ENCODE results near the gene TMC8. TPM values are rescaled to one million over a fixed set of nuclear protein-coding genes. Genes with fewer than 3 reads are reported as not detected.
A peak's percentile ranks its signal among the peaks of the same experiment; 100 is the strongest.

TMC8 gene
- total RNA-seq, 1 donor from 2014 or later, result 234 TPM

- no peak overlapping the region for H3K27ac Mint-ChIP-seq
- intact Hi-C loops (cut with micrococcal nuclease), result no loop called here
- H3K27me3 Mint-ChIP-seq (ENCODE audit: insufficient read depth), result no peaks in the 10 kb centered on the region
- peaks cover 9% of the 10 kb centered on the region for H3K4me1 Mint-ChIP-seq (ENCODE audit: low read depth)
- peaks cover 31% of the 10 kb centered on the region for H3K36me3 Mint-ChIP-seq (ENCODE audit: low read depth)
- H3K4me3 Mint-ChIP-seq, result no peak overlapping the region
- no peak for DNase-seq (ENCODE audit: low spot score)
- H3K9me3 Mint-ChIP-seq, result no peaks in the 10 kb centered on the region
Measured at GRCh38 chr17:78103311-78103710, 27.3 kb upstream of the TMC8 start.

- Mint-ChIP-seq H3K9me3 (no peaks in the 10 kb centered on the region), H3K27me3 (ENCODE audit: insufficient read depth) (no peaks in the 10 kb centered on the region), H3K4me3 (no peak overlapping the region), H3K36me3 (ENCODE audit: low read depth) (peaks cover 27% of the 10 kb centered on the region), H3K4me1 (ENCODE audit: low read depth) (peaks cover 9% of the 10 kb centered on the region), H3K27ac (no peak overlapping the region)
- DNase-seq (ENCODE audit: low spot score), result no peak
- intact Hi-C loops (cut with micrococcal nuclease), result no loop called here
Measured at GRCh38 chr17:78104540-78104941, 26.0 kb upstream of the TMC8 start.

GRCh38 chr17:78105101-78105500 lies 25.5 kb upstream of the TMC8 start:
- no peaks in the 10 kb centered on the region for H3K27me3 Mint-ChIP-seq (ENCODE audit: insufficient read depth)
- peaks cover 9% of the 10 kb centered on the region for H3K4me1 Mint-ChIP-seq (ENCODE audit: low read depth)
- intact Hi-C loops (cut with micrococcal nuclease), result no loop called here
- no peak overlapping the region for H3K4me3 Mint-ChIP-seq
- DNase-seq (ENCODE audit: low spot score), result no peak
- H3K27ac Mint-ChIP-seq, result no peak overlapping the region
- H3K9me3 Mint-ChIP-seq, result no peaks in the 10 kb centered on the region
- H3K36me3 Mint-ChIP-seq (ENCODE audit: low read depth), result peaks cover 23% of the 10 kb centered on the region

- peaks cover 26% of the 10 kb centered on the region for H3K36me3 Mint-ChIP-seq (ENCODE audit: low read depth)
- H3K27me3 Mint-ChIP-seq (ENCODE audit: insufficient read depth), result no peaks in the 10 kb centered on the region
- H3K4me3 Mint-ChIP-seq, result no peak overlapping the region
- no peak for DNase-seq (ENCODE audit: low spot score)
- H3K27ac Mint-ChIP-seq, result no peak overlapping the region
- intact Hi-C loops (cut with micrococcal nuclease), result no loop called here
- H3K4me1 Mint-ChIP-seq (ENCODE audit: low read depth), result peaks cover 9% of the 10 kb centered on the region
- no peaks in the 10 kb centered on the region for H3K9me3 Mint-ChIP-seq
Measured at GRCh38 chr17:78105551-78105950, 25.0 kb upstream of the TMC8 start.

GRCh38 chr17:78106211-78106610 lies 24.4 kb upstream of the TMC8 start:
- Mint-ChIP-seq H3K4me3 (no peak overlapping the region), H3K36me3 (ENCODE audit: low read depth) (peaks cover 26% of the 10 kb centered on the region), H3K9me3 (no peaks in the 10 kb centered on the region), H3K27me3 (ENCODE audit: insufficient read depth) (no peaks in the 10 kb centered on the region), H3K27ac (no peak overlapping the region), H3K4me1 (ENCODE audit: low read depth) (peaks cover 9% of the 10 kb centered on the region)
- no peak for DNase-seq (ENCODE audit: low spot score)
- intact Hi-C loops (cut with micrococcal nuclease), result no loop called here

- Mint-ChIP-seq H3K27me3 (ENCODE audit: insufficient read depth) (no peaks in the 10 kb centered on the region), H3K9me3 (no peaks in the 10 kb centered on the region), H3K4me1 (ENCODE audit: low read depth) (peaks cover 11% of the 10 kb centered on the region), H3K36me3 (ENCODE audit: low read depth) (peaks cover 22% of the 10 kb centered on the region), H3K4me3 (no peak overlapping the region), H3K27ac (peak overlapping the region; percentile 79)
- DNase-seq (ENCODE audit: low spot score), result no peak
- intact Hi-C loops (cut with micrococcal nuclease), result no loop called here
Measured at GRCh38 chr17:78107457-78107856, 23.1 kb upstream of the TMC8 start.

- Mint-ChIP-seq H3K9me3 (no peaks in the 10 kb centered on the region), H3K36me3 (ENCODE audit: low read depth) (peaks cover 27% of the 10 kb centered on the region), H3K27me3 (ENCODE audit: insufficient read depth) (no peaks in the 10 kb centered on the region), H3K27ac (peak overlapping the region; percentile 79), H3K4me1 (ENCODE audit: low read depth) (peaks cover 17% of the 10 kb centered on the region), H3K4me3 (no peak overlapping the region)
- intact Hi-C loops (cut with micrococcal nuclease), result no loop called here
- no peak for DNase-seq (ENCODE audit: low spot score)
Measured at GRCh38 chr17:78107976-78108725, 22.4 kb upstream of the TMC8 start.

- no peak for DNase-seq (ENCODE audit: low spot score)
- H3K4me3 Mint-ChIP-seq, result no peak overlapping the region
- intact Hi-C loops (cut with micrococcal nuclease), result no loop called here
- H3K4me1 Mint-ChIP-seq (ENCODE audit: low read depth), result peaks cover 24% of the 10 kb centered on the region
- H3K27ac Mint-ChIP-seq, result peak overlapping the region; percentile 18
- H3K27me3 Mint-ChIP-seq (ENCODE audit: insufficient read depth), result no peaks in the 10 kb centered on the region
- H3K9me3 Mint-ChIP-seq, result no peaks in the 10 kb centered on the region
- H3K36me3 Mint-ChIP-seq (ENCODE audit: low read depth), result peaks cover 29% of the 10 kb centered on the region
Measured at GRCh38 chr17:78108726-78109488, 21.7 kb upstream of the TMC8 start.

GRCh38 chr17:78109489-78109761 lies 21.1 kb upstream of the TMC8 start:
- no peaks in the 10 kb centered on the region for H3K9me3 Mint-ChIP-seq
- H3K4me3 Mint-ChIP-seq, result no peak overlapping the region
- no peak overlapping the region for H3K27ac Mint-ChIP-seq
- peaks cover 29% of the 10 kb centered on the region for H3K4me1 Mint-ChIP-seq (ENCODE audit: low read depth)
- DNase-seq (ENCODE audit: low spot score), result no peak
- H3K36me3 Mint-ChIP-seq (ENCODE audit: low read depth), result peaks cover 33% of the 10 kb centered on the region
- no peaks in the 10 kb centered on the region for H3K27me3 Mint-ChIP-seq (ENCODE audit: insufficient read depth)
- intact Hi-C loops (cut with micrococcal nuclease), result no loop called here

GRCh38 chr17:78110363-78111015 lies 20.1 kb upstream of the TMC8 start:
- peaks cover 35% of the 10 kb centered on the region for H3K4me1 Mint-ChIP-seq (ENCODE audit: low read depth)
- H3K4me3 Mint-ChIP-seq, result no peak overlapping the region
- H3K9me3 Mint-ChIP-seq, result no peaks in the 10 kb centered on the region
- H3K27me3 Mint-ChIP-seq (ENCODE audit: insufficient read depth), result no peaks in the 10 kb centered on the region
- no peak for DNase-seq (ENCODE audit: low spot score)
- peaks cover 37% of the 10 kb centered on the region for H3K36me3 Mint-ChIP-seq (ENCODE audit: low read depth)
- H3K27ac Mint-ChIP-seq, result peak overlapping the region; percentile 34
- intact Hi-C loops (cut with micrococcal nuclease), result loop anchor here (5.0 kb wide), 1 partner anchor 93 kb away; no protein-coding TSS in a partner anchor

- intact Hi-C loops (cut with micrococcal nuclease), result loop anchor here (5.0 kb wide), 1 partner anchor 94 kb away; no protein-coding TSS in a partner anchor
- DNase-seq (ENCODE audit: low spot score), result no peak
- no peak overlapping the region for H3K27ac Mint-ChIP-seq
Measured at GRCh38 chr17:78111016-78111726, 19.4 kb upstream of the TMC8 start.

GRCh38 chr17:78111727-78112517 lies 18.6 kb upstream of the TMC8 start:
- intact Hi-C loops (cut with micrococcal nuclease), result loop anchor here (1.0 to 5.0 kb wide), 5 partner anchors 18 to 95 kb away; partner anchors contain the start of genes SYNGR2 and TMC8
- Mint-ChIP-seq H3K27ac (no peak overlapping the region), H3K36me3 (ENCODE audit: low read depth) (peaks cover 39% of the 10 kb centered on the region), H3K9me3 (no peaks in the 10 kb centered on the region), H3K27me3 (ENCODE audit: insufficient read depth) (no peaks in the 10 kb centered on the region), H3K4me3 (no peak overlapping the region), H3K4me1 (ENCODE audit: low read depth) (peaks cover 35% of the 10 kb centered on the region)
- DNase-seq (ENCODE audit: low spot score), result no peak

More at GRCh38 chr17:78111016-78111726, 19.4 kb upstream of the TMC8 start:
- Mint-ChIP-seq H3K4me3 (no peak overlapping the region), H3K36me3 (ENCODE audit: low read depth) (peaks cover 37% of the 10 kb centered on the region), H3K27me3 (ENCODE audit: insufficient read depth) (no peaks in the 10 kb centered on the region), H3K9me3 (no peaks in the 10 kb centered on the region), H3K4me1 (ENCODE audit: low read depth) (peaks cover 35% of the 10 kb centered on the region)
